Naive B cell (primary cell): ENCODE measurements around the gene ACSM2B. TPM values are rescaled to one million over a fixed set of nuclear protein-coding genes. Genes with fewer than 3 reads are reported as not detected.
"Not testable (repeated sequence)": the region's sequence is repeated elsewhere in the genome, so short reads cannot be mapped to it uniquely, and the experiment has no call there.

ENCODE experiments used
- ATAC-seq, 2 donors: fragments of 150-1000 bp; cut with Tn5 transposase; 2 replicates each; pipeline ENCODE4 v1.10.0; 2021; ENCODE audit warnings: low read depth in 2 of 2, mild to moderate bottlenecking in 2 of 2, moderate library complexity in 2 of 2
- DNase-seq: peaks from one replicate; pipeline ENCODE4 v3.0.0; 2022
- H3K27ac Mint-ChIP-seq, 6 donors: one replicate each; pipeline ENCODE4 v1.8.0; 2020 to 2022; ENCODE audit warnings: mild to moderate bottlenecking in 6 of 6, mixed read lengths in 6 of 6, moderate library complexity in 5 of 6, inconsistent platforms in 2 of 6
- H3K27me3 Mint-ChIP-seq, 3 donors: one replicate each; pipeline ENCODE4 v1.8.0; 2021 to 2022; ENCODE audit warnings: mixed read lengths in 3 of 3, mild to moderate bottlenecking in 1 of 3
- H3K36me3 Mint-ChIP-seq, 2 donors: one replicate each; pipeline ENCODE4 v1.8.0; 2020 to 2022; ENCODE audit warnings: mixed read lengths in 2 of 2, inconsistent platforms in 1 of 2, mild to moderate bottlenecking in 1 of 2
- H3K4me1 Mint-ChIP-seq, 3 donors: one replicate each; pipeline ENCODE4 v1.8.0; 2020 to 2022; ENCODE audit warnings: mixed read lengths in 3 of 3, inconsistent platforms in 1 of 3, mild to moderate bottlenecking in 1 of 3, moderate library complexity in 1 of 3
- H3K4me3 Mint-ChIP-seq, 8 donors: one replicate each; pipeline ENCODE4 v1.8.0; 2020 to 2022; ENCODE audit warnings: mild to moderate bottlenecking in 8 of 8, mixed read lengths in 8 of 8, moderate library complexity in 8 of 8, inconsistent platforms in 2 of 8
- H3K9me3 Mint-ChIP-seq, 7 donors: one replicate each; pipeline ENCODE4 v1.8.0; 2020 to 2022; ENCODE audit warnings: mixed read lengths in 7 of 7, mild to moderate bottlenecking in 5 of 7, inconsistent platforms in 2 of 7, moderate library complexity in 1 of 7
- polyA plus RNA-seq, 6 donors: library from polyadenylated mRNA; unstranded; fragments of 300-500 nt; fragmentation: Illumina TruSeq; gene quantifications; one replicate each; pipeline ENCODE4 v1.2.3, GENCODE V29; 2021; ENCODE audit warnings: low read depth in 6 of 6

Gene ACSM2B
- polyA plus RNA-seq, 6 donors from 2014 or later = not detected

- not testable (repeated sequence) for ATAC-seq, H3K4me1 Mint-ChIP-seq, H3K36me3 Mint-ChIP-seq
These were observed 35.4 kb downstream of the ACSM2B start for GRCh38 chr16:20540603-20541316.

GRCh38 chr16:20538687-20539086 lies 37.5 kb downstream of the ACSM2B start:
- H3K4me3 Mint-ChIP-seq = no peak overlapping the region
- no peak overlapping the region for H3K27ac Mint-ChIP-seq
- H3K9me3 Mint-ChIP-seq = no peaks in the 10 kb centered on the region
- H3K36me3 Mint-ChIP-seq = no peaks in the 10 kb centered on the region
- no peak for ATAC-seq
- H3K27me3 Mint-ChIP-seq = peaks cover 0 to 18% (median 16%) of the 10 kb centered on the region in 3 donors
- H3K4me1 Mint-ChIP-seq = no peaks in the 10 kb centered on the region
- DNase-seq = no peak

More at GRCh38 chr16:20540603-20541316, 35.4 kb downstream of the ACSM2B start:
- H3K4me3 Mint-ChIP-seq, DNase-seq, H3K27ac Mint-ChIP-seq, H3K9me3 Mint-ChIP-seq: not testable (repeated sequence)
- peaks cover 7 to 37% (median 31%) of the 10 kb centered on the region in 3 donors for H3K27me3 Mint-ChIP-seq

GRCh38 chr16:20538181-20538580 lies 38.0 kb downstream of the ACSM2B start:
- DNase-seq (no peak), ATAC-seq (no peak)
- Mint-ChIP-seq H3K27ac (no peak overlapping the region), H3K4me3 (no peak overlapping the region), H3K4me1 (no peaks in the 10 kb centered on the region), H3K9me3 (no peaks in the 10 kb centered on the region), H3K36me3 (no peaks in the 10 kb centered on the region), H3K27me3 (peaks cover 0 to 13% (median 11%) of the 10 kb centered on the region in 3 donors)

- not testable (repeated sequence) for H3K27me3 Mint-ChIP-seq, DNase-seq, ATAC-seq, H3K4me3 Mint-ChIP-seq, H3K9me3 Mint-ChIP-seq, H3K4me1 Mint-ChIP-seq, H3K36me3 Mint-ChIP-seq
- H3K27ac Mint-ChIP-seq = peak overlapping the region in 1 of 6 donors; percentile 21
These were observed 39.5 kb downstream of the ACSM2B start for GRCh38 chr16:20536669-20537068.

GRCh38 chr16:20532284-20532792 lies 43.8 kb downstream of the ACSM2B start:
- not testable (repeated sequence) for H3K4me3 Mint-ChIP-seq, H3K36me3 Mint-ChIP-seq, H3K27ac Mint-ChIP-seq, DNase-seq, H3K9me3 Mint-ChIP-seq, H3K27me3 Mint-ChIP-seq, ATAC-seq, H3K4me1 Mint-ChIP-seq

- H3K27ac Mint-ChIP-seq, H3K4me1 Mint-ChIP-seq, ATAC-seq, H3K27me3 Mint-ChIP-seq, H3K36me3 Mint-ChIP-seq, DNase-seq, H3K4me3 Mint-ChIP-seq, H3K9me3 Mint-ChIP-seq: not testable (repeated sequence)
These were observed 44.4 kb downstream of the ACSM2B start for GRCh38 chr16:20531795-20532194.

- Mint-ChIP-seq H3K27me3 (peaks cover 15 to 27% (median 18%) of the 10 kb centered on the region in 3 donors), H3K4me3 (no peak overlapping the region), H3K27ac (no peak overlapping the region), H3K9me3 (peaks cover 0 to 4% (median 0%) of the 10 kb centered on the region in 7 donors), H3K36me3 (peaks cover 0 to 1% of the 10 kb centered on the region in 2 donors), H3K4me1 (no peaks in the 10 kb centered on the region)
- DNase-seq = no peak
- ATAC-seq = no peak
These were observed 56.1 kb downstream of the ACSM2B start for GRCh38 chr16:20520103-20520502.

GRCh38 chr16:20519231-20519630 lies 56.9 kb downstream of the ACSM2B start:
- Mint-ChIP-seq H3K27me3 (peaks cover 21 to 34% (median 23%) of the 10 kb centered on the region in 3 donors), H3K36me3 (peaks cover 0 to 6% of the 10 kb centered on the region in 2 donors), H3K27ac (no peak overlapping the region), H3K4me1 (no peaks in the 10 kb centered on the region), H3K9me3 (peaks cover 0 to 7% (median 5%) of the 10 kb centered on the region in 7 donors), H3K4me3 (no peak overlapping the region)
- DNase-seq (no peak), ATAC-seq (no peak)

- ATAC-seq (no peak), DNase-seq (no peak)
- Mint-ChIP-seq H3K4me1 (no peaks in the 10 kb centered on the region), H3K27me3 (peaks cover 27 to 44% (median 40%) of the 10 kb centered on the region in 3 donors), H3K4me3 (no peak overlapping the region), H3K36me3 (peaks cover 0 to 6% of the 10 kb centered on the region in 2 donors), H3K9me3 (peaks cover 0 to 7% (median 5%) of the 10 kb centered on the region in 7 donors), H3K27ac (no peak overlapping the region)
These were observed 59.0 kb downstream of the ACSM2B start for GRCh38 chr16:20517149-20517548.

- Mint-ChIP-seq H3K4me3 (no peak overlapping the region), H3K27me3 (peaks cover 27 to 47% (median 40%) of the 10 kb centered on the region in 3 donors), H3K27ac (no peak overlapping the region), H3K36me3 (peaks cover 0 to 6% of the 10 kb centered on the region in 2 donors), H3K9me3 (peaks cover 0 to 7% (median 5%) of the 10 kb centered on the region in 7 donors), H3K4me1 (no peaks in the 10 kb centered on the region)
- ATAC-seq = no peak
- DNase-seq = no peak
These were observed 60.5 kb downstream of the ACSM2B start for GRCh38 chr16:20515688-20516090.

- ATAC-seq (no peak), DNase-seq (no peak)
- no peak overlapping the region for H3K4me3 Mint-ChIP-seq
- H3K36me3 Mint-ChIP-seq = peaks cover 0 to 14% of the 10 kb centered on the region in 2 donors
- no peak overlapping the region for H3K27ac Mint-ChIP-seq
- peaks cover 4 to 45% (median 28%) of the 10 kb centered on the region in 7 donors for H3K9me3 Mint-ChIP-seq
- H3K27me3 Mint-ChIP-seq = peaks cover 11 to 32% (median 16%) of the 10 kb centered on the region in 3 donors
- no peaks in the 10 kb centered on the region for H3K4me1 Mint-ChIP-seq
These were observed 65.8 kb downstream of the ACSM2B start for GRCh38 chr16:20510323-20510722.

GRCh38 chr16:20507280-20507679 lies 68.9 kb downstream of the ACSM2B start:
- H3K9me3 Mint-ChIP-seq = peaks cover 4 to 43% (median 24%) of the 10 kb centered on the region in 7 donors
- DNase-seq (no peak), ATAC-seq (no peak)
- H3K27me3 Mint-ChIP-seq = peaks cover 0 to 6% (median 4%) of the 10 kb centered on the region in 3 donors
- peak overlapping the region in 1 of 8 donors; percentile 61 for H3K4me3 Mint-ChIP-seq
- H3K4me1 Mint-ChIP-seq = no peaks in the 10 kb centered on the region
- peaks cover 0 to 8% of the 10 kb centered on the region in 2 donors for H3K36me3 Mint-ChIP-seq
- H3K27ac Mint-ChIP-seq = no peak overlapping the region

- DNase-seq (no peak), ATAC-seq (no peak)
- Mint-ChIP-seq H3K27me3 (peaks cover 0 to 10% (median 5%) of the 10 kb centered on the region in 3 donors), H3K4me3 (no peak overlapping the region), H3K36me3 (peaks cover 0 to 8% of the 10 kb centered on the region in 2 donors), H3K4me1 (no peaks in the 10 kb centered on the region), H3K27ac (no peak overlapping the region), H3K9me3 (peaks cover 4 to 43% (median 24%) of the 10 kb centered on the region in 7 donors)
These were observed 71.7 kb downstream of the ACSM2B start for GRCh38 chr16:20504418-20504817.

GRCh38 chr16:20491448-20491847 lies 84.7 kb downstream of the ACSM2B start:
- ATAC-seq, H3K4me1 Mint-ChIP-seq, H3K27me3 Mint-ChIP-seq, DNase-seq, H3K4me3 Mint-ChIP-seq, H3K27ac Mint-ChIP-seq, H3K36me3 Mint-ChIP-seq, H3K9me3 Mint-ChIP-seq: not testable (repeated sequence)
